OCI-LY3 (cell line): ENCODE measurements around the gene ACSF2.

Source experiments
- H2AFZ ChIP-seq: fragments of 200-600, 300-600 bp; shearing (Covaris generic); 2 replicates; pipeline ENCODE4 v1.6.0; 2014; ENCODE audit warnings: antibody characterized with exemption, low read depth, low read length
- H3K27ac ChIP-seq: fragments of 200-600, 300-600 bp; sonication (generic); 2 replicates; pipeline ENCODE4 v1.5.1; 2014; ENCODE audit warnings: mild to moderate bottlenecking, low read length, moderate library complexity, mixed read lengths
- H3K27me3 ChIP-seq: fragments of 200-600, 300-600 bp; sonication (generic); 2 replicates; pipeline ENCODE4 v1.6.1; 2014; ENCODE audit warnings: low read depth, low read length, mixed read lengths
- H3K36me3 ChIP-seq: fragments of 200-600, 300-600 bp; sonication (generic); replicated peaks from 2 replicates; pipeline ENCODE3; 2014; ENCODE audit warnings: low read depth, low read length, mixed read lengths
- H3K4me1 ChIP-seq: fragments of 300-600, 200-600 bp; sonication (generic); 2 replicates; pipeline ENCODE4 v1.6.1; 2014; ENCODE audit warnings: low read length, mixed read lengths
- H3K4me2 ChIP-seq: fragments of 200-600, 300-600 bp; sonication (generic); 2 replicates; pipeline ENCODE4 v1.6.1; 2014; ENCODE audit warnings: low read length, mixed read lengths
- H3K4me3 ChIP-seq: fragments of 300-600, 200-600 bp; sonication (generic); 2 replicates; pipeline ENCODE4 v1.5.1; 2014; ENCODE audit warnings: antibody characterized with exemption, mild to moderate bottlenecking, low read length, moderate library complexity
- H3K79me2 ChIP-seq: fragments of 300-600, 200-600 bp; shearing (Covaris generic); 2 replicates; pipeline ENCODE4 v1.6.1; 2014; ENCODE audit warnings: mild to moderate bottlenecking, low read length, mixed read lengths
- H3K9ac ChIP-seq: fragments of 300-600, 200-600 bp; shearing (Covaris generic); 2 replicates; pipeline ENCODE4 v1.6.0; 2014; ENCODE audit warnings: mild to moderate bottlenecking, low read length, moderate library complexity
- H3K9me3 ChIP-seq: fragments of 200-600, 300-600 bp; shearing (Covaris generic); 2 replicates; pipeline ENCODE4 v1.6.1; 2014; ENCODE audit warnings: low read length, mixed read lengths; ENCODE audit not compliant: insufficient read depth
- H4K20me1 ChIP-seq: fragments of 200-600, 300-600 bp; sonication (generic); 2 replicates; pipeline ENCODE4 v1.6.1; 2016; ENCODE audit warnings: low read length, mixed read lengths; ENCODE audit not compliant: insufficient read depth
- EZH2phosphoT487 ChIP-seq: fragments of 200-600 bp; shearing (Covaris generic); IDR thresholded peaks from 2 replicates; pipeline ENCODE4 v1.6.1; 2018; ENCODE audit warnings: antibody characterized with exemption, mixed run types, low read depth
- TF ChIP-seq, protein P1 (sequence below): fragments of 200-600, 300-600 bp; sonication (generic); IDR thresholded peaks from 2 replicates; pipeline ENCODE4 v1.5.1; 2014; ENCODE audit warnings: antibody characterized with exemption, low read length, low read depth

The ACSF2 gene

DNA sequence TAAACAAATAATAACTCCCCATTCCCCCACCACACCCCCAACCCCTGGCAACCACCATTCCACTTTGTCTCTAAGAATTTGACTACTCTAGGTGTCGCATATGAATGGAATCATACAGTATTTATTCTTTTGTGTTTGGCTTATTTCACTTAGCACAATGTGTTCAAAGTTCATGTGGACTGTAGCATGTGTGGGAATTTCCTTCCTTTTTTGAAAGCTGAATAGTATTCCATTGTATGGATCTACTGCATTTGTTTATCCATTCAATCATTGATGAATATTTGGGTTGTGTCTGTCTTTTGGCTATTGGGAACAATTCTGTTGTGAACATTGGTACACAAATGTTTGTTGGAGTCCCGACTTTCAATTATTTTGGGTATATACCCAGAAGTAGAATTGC is 3.3 kb upstream of the ACSF2 start:
- Histone ChIP-seq H3K79me2 (peaks cover 19% of the 10 kb centered on the region), H4K20me1 (no peaks in the 10 kb centered on the region), H2AFZ (no peak overlapping the region), H3K4me3 (no peak overlapping the region), H3K9me3 (peaks cover 4% of the 10 kb centered on the region; the same call in 1 of the 2 replicates), H3K9ac (no peak overlapping the region), H3K4me2 (no peak overlapping the region), H3K27me3 (no peaks in the 10 kb centered on the region), H3K27ac (no peak overlapping the region), H3K36me3 (no peaks in the 10 kb centered on the region), H3K4me1 (peaks cover 49% of the 10 kb centered on the region)
- TF ChIP-seq EZH2phosphoT487 = no peak
- TF ChIP-seq, protein P1, sequence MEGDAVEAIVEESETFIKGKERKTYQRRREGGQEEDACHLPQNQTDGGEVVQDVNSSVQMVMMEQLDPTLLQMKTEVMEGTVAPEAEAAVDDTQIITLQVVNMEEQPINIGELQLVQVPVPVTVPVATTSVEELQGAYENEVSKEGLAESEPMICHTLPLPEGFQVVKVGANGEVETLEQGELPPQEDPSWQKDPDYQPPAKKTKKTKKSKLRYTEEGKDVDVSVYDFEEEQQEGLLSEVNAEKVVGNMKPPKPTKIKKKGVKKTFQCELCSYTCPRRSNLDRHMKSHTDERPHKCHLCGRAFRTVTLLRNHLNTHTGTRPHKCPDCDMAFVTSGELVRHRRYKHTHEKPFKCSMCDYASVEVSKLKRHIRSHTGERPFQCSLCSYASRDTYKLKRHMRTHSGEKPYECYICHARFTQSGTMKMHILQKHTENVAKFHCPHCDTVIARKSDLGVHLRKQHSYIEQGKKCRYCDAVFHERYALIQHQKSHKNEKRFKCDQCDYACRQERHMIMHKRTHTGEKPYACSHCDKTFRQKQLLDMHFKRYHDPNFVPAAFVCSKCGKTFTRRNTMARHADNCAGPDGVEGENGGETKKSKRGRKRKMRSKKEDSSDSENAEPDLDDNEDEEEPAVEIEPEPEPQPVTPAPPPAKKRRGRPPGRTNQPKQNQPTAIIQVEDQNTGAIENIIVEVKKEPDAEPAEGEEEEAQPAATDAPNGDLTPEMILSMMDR = no peak

DNA sequence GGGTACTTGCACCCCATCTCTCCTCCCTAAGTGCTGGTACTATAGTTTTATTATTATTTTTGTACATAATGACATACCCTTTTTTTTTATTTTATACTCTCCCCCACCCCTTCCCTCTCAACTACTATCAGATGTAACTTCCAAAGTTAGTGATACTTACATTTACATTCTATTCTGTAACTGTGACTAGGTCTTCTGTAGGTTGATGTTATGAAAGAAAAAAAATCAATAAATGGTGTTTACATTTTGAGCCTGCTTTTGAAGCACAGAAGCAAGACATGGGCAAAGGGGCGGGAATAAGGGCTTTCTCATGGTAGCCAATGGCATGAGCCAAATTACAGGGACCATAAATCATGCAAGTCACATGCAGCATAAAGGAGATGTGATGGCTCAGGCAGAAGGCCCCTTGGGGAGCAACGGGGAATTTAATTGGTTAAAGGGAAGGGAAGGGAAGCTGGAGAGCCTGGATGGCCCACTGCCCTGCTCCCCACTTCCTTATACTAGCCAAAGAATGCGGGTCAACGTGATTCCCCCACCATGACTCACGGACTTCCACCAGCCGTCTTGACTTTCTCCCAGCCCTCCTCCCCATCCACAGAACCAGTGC is 2.4 kb upstream of the ACSF2 start:
- TF ChIP-seq, protein P1 = no peak
- TF ChIP-seq EZH2phosphoT487 = no peak
- no peak overlapping the region for H3K27ac ChIP-seq
- no peaks in the 10 kb centered on the region for H3K36me3 ChIP-seq
- no peak overlapping the region for H3K9ac ChIP-seq
- H3K4me2 ChIP-seq = peak overlapping the region; percentile 98
- H3K4me1 ChIP-seq = peaks cover 52% of the 10 kb centered on the region
- no peak overlapping the region for H3K4me3 ChIP-seq
- no peaks in the 10 kb centered on the region for H3K27me3 ChIP-seq
- H2AFZ ChIP-seq = no peak overlapping the region
- H4K20me1 ChIP-seq = no peaks in the 10 kb centered on the region
- H3K9me3 ChIP-seq = peaks cover 4% of the 10 kb centered on the region; the same call in 1 of the 2 replicates
- peaks cover 24% of the 10 kb centered on the region for H3K79me2 ChIP-seq

DNA sequence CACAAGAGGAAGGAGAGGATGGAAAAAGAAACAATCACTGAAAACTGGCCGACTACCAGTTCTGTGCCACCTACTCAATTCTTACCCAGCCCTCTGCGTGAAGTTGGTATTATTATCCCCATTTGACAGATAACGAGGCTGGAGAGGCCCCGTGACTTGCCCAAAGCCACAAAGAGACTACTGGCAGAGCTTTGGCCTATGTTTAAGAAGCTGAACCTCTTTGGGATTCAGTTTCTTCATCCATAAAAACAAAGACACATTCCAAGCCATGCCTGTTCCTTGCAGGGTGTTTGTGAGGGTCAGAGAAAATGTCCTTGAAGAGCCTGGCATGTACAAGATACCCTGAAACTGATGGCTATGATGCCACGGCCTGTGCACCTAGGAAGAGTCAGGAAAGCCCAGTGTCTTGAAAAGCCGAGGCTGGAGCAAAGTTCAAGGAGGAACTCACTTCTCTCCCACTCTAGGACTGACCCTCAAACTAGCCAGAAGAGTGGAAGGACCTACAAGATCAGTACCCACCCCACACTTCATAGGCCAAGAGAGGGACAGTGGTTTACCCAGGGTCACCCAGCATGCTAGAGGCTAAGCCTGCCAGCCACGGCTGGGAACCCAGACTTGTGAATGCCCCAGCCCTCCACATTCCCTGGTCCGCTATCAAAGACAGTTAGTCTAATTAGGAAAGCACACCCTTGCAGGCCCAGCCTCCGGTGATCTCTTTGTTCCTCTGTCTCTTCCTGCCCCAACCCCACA is 1.6 kb upstream of the ACSF2 start:
- Histone ChIP-seq H3K4me1 (peaks cover 52% of the 10 kb centered on the region), H2AFZ (no peak overlapping the region), H3K36me3 (peaks cover 7% of the 10 kb centered on the region), H3K4me3 (peak overlapping the region; percentile 88), H3K9me3 (peaks cover 4% of the 10 kb centered on the region; the same call in 1 of the 2 replicates), H3K79me2 (peaks cover 29% of the 10 kb centered on the region), H4K20me1 (no peaks in the 10 kb centered on the region), H3K27me3 (no peaks in the 10 kb centered on the region), H3K27ac (peak overlapping the region; percentile 73; the same call in 1 of the 2 replicates), H3K4me2 (peak overlapping the region; percentile 98), H3K9ac (peak overlapping the region; percentile 90; the same call in 1 of the 2 replicates)
- TF ChIP-seq, protein P1 = no peak
- no peak for TF ChIP-seq EZH2phosphoT487

DNA sequence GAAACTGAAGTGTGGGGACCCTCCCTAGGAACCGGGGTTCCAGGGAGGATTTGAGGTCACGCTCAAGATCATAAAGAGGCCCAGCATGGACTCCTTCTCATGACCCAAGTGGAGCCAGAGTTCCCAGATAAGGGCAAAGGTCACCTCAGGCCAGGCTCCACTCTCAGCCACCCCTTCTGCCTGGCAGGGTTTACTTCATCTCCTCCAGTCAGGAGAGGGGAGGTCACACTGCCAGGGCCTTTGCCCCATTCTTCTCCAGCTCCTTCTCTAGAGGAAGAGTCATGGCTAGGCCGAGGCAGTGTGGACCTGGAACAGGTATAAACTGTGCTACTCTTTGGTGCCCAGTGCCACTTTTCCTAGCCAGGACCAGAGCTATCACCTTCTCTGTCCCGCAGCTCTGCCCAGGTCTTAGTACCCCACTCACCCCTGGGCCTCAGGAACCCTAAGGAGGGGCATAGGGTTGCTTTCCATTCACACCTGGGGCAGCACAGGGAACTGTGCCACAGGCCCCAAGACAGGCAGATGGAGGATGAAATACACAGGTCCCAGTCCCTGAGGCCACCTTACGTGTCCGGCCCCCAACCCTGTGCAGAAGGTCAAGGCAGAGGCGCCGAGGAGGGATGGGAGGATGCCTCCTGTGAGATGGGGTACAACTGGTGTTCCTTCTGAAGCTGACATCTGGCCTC is 879 bp upstream of the ACSF2 start:
- Histone ChIP-seq H4K20me1 (no peaks in the 10 kb centered on the region), H3K36me3 (peaks cover 7% of the 10 kb centered on the region), H3K79me2 (peaks cover 29% of the 10 kb centered on the region), H3K27me3 (no peaks in the 10 kb centered on the region), H3K9ac (peak overlapping the region; percentile 90), H3K4me2 (peak overlapping the region; percentile 98), H3K27ac (peak overlapping the region; percentile 73), H3K4me3 (peak overlapping the region; percentile 88), H2AFZ (no peak overlapping the region; the same call in 1 of the 2 replicates), H3K9me3 (no peaks in the 10 kb centered on the region), H3K4me1 (peaks cover 52% of the 10 kb centered on the region)
- TF ChIP-seq, protein P1 = no peak
- TF ChIP-seq EZH2phosphoT487 = no peak
